Colon (tissue), 2 donors: ENCODE results near the gene SESN1.
"Not testable (repeated sequence)": the region's sequence is repeated elsewhere in the genome, so short reads cannot be mapped to it uniquely, and the experiment has no call there.

ENCODE experiments used
- FAIRE-seq: peaks from 2 replicates; lab custom pipeline; 2012; peaks lifted over from hg19 to GRCh38; lab: Jason Lieb, UNC
- donor health status: control.
- donor health status: control.

SESN1 gene

DNA sequence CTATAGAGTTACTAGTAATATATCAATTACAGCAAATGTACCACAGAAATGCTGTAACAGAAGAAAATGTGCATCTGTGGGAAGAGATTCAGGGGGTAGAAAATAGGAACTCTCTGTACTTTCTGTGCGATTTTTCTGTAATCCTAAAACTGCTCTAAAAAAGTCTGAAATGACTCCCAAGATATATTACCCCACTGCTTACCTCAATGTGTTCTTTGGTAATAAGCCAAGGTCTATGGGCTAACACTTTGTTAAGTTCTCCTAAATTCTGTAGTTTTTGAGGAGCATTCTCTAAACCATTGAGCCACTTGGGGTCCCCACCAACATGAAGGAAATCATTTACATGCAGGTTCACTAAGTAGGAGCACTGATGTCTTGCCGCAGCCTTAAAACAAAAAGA is 94.4 kb downstream of the SESN1 start:
- FAIRE-seq, result no peak

DNA sequence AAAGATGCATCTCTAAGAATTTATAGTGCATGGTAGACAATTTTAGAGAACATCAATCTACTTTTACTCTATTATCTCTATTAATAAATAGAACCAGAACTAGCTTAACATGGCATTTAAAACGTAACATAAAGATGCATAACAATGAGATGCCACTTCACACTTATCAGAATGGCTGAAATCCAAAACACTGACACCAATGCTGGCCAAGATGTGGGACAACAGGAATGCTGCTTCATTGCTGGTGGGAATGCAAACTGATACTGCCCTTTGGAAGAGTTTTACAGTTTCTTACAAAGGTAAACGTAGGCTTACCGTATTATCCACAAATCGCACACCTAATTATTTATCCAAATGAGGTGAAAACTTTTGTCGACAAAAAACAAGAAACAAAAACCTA is 95.2 kb downstream of the SESN1 start:
- no peak for FAIRE-seq

DNA sequence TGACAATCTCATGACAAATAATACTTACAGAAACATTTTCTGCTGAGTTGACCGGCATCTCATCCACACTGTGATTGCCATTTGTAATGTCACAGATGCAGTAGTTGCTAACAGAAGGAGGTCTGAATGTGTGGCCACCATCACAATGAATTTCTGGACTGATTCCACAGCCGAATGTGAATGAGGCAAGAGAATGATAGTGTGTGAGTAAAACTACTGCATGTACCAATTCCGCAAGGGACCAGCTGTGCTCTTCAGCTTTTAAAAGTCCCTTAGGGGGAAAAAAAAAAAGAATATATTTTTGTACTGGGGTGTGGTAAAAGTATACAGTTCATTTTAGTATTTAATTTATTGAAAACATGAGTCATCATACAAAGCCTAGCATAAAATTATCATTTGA is 96.2 kb downstream of the SESN1 start:
- FAIRE-seq, result no peak

DNA sequence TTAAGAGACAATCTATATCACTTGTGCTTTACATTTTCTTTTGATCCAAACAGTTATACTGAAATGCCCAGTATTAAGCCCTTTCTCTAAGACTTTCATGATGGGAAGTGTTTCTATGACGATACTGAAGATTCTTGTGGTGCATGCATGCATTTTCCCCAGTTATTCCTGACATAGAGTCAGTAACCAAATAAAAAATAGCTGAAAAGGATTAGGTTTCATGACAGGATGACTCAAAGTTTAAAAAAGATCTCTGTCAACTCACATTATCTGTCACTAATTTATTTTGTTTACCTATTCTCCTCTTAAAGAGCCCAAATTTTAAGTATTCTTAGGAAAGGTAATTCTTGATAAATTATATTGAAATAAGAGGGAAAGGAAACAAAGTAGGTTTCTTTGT is 98.4 kb downstream of the SESN1 start:
- no peak for FAIRE-seq

DNA sequence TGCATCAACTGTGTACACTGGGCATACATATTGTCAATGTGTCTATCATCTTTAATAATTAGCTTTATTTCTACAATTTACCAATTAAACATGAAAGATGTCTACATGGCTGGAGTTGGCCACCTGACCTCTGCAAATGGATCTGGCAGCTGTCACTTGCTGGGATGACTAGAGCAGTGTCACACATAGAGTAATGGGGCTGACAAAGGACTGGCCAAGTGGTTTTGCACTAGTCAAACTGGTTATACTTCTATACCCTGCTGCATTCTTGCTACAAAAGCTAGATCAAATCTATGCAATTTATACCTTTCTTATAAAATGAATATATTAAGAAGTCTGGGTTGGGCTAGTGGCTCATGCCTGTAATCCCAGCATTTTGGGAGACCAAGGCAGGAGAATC is 99.3 kb downstream of the SESN1 start:
- no peak for FAIRE-seq

DNA sequence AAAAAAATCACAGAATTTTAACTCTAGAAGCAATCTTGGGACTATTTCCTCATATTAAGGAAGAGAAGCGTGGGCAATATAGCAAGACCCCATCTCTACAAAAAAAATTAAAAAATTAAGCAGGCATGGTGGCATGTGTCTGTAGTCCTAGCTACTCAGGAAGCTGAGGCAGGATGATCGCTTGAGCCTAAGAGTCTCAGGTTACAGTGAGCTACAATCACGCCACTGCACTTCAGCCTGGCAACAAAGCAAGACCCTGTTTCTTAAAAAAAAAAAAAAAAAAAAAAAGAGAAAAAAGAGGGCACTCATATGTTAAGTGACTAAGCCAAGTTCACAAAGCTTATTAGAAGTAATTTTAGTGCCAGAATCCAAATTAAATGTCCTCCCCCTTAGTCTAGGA is 100.8 kb downstream of the SESN1 start:
- FAIRE-seq, result no peak

DNA sequence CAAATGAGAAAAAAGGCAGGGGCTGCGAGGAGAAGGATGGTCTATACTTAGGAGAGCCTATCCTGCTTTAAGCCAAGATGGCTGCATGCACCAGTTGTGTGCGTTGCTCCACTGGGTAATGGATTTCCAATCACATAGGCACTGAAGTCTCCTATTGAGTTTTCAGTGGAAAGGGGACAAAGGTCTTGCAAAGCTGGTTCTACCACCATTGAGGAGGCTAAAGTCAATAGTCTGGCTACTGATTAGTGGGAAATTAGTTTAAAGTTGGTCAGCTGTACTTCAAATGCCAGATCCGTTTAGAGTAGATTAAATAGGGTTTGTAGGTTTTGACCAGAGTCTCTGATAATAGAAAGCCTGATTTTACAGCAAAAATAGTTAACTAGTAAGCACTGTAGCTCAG is 104.9 kb downstream of the SESN1 start:
- no peak for FAIRE-seq

DNA sequence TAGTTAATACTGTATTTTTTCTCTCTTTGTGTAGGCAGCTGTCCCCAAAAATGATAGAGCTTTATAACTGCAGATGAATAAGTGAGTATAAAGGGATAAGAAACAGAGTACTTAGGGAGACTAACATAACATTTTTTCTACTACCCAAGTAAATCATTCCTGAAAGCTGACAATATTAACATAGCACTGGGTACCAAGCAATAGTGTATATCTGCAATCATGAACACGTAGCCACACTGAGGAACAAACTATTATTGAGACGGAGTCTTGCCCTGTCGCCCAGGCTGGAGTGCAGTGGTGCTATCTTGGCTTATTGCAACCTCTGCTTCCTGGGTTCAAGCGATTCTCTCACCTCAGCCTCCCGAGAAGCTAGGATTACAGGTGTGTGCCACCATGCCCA is 105.9 kb downstream of the SESN1 start:
- no peak for FAIRE-seq

DNA sequence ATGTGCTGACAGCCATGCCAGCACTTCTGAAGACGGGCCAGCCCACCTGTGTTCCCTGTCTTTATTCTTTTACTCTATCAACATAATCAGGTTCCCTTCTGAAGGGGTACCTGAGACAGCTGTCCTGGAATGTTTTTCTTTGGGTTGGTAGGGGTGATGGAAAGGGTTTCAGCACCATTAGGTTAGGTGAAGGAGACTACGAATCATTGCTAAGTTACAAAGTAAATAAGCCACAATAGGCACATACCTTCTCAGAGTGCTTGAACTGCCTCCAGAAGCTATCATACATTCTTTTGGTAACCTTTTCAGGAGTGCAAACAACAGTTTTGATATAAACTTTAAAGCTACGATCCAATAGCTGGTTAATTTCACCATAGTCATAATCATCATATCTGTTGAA is 106.3 kb downstream of the SESN1 start:
- FAIRE-seq, result no peak

DNA sequence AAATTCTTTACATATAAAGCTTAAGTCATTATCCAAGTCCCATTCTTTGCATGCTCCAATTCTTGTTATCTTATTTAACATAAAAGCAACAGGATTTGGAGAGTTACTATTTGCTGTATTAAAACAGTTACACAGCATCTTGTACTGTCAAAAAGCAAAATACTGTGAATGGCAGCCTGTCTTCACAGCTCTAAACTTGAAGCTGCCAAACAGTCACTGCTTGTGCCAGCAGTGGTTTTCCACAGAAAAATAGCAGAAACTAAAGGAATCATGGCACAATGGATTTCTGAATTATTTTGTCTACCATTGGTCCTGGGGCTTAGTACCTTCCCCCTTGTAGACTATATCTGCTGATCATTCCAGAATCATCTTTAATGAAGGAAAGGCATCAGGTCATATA is 107.5 kb downstream of the SESN1 start:
- FAIRE-seq, result no peak

DNA sequence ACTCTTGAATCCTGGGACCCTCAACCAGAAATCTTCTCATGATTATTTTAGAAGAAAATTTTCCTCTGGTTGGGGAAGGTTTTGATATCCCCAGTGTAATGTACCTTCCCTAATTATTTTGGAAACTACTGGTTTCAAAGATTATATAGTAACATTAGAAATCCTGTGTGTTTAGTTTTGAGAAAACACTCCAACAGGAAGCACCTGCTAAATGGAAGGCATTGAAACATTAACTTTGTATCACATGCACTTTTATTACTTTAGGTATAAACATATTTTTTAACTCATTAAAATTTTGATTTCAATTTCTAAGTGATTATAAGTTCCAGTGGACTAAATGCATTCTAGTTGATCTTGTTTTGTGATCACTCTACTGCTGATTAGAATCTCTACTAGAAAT is 109.3 kb downstream of the SESN1 start:
- no peak for FAIRE-seq

DNA sequence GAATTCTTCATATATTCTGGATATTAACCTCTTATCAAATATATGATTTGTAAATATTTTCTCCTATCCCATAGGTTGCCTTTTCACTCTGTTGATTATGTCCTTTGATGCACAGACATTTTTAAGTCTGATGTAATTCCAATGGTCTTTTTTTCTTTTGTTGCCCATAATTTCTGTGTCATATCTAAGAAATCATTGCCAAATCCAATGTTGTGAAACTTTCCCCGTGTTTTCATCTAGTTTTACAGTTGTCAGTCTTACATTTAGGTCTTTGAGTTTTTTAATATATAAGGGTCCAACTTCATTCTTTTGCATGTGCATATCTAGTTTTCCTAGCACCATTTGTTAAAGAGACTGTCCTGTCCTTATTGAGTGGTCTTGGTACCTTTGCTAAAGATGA is 111.5 kb downstream of the SESN1 start:
- FAIRE-seq, result no peak

DNA sequence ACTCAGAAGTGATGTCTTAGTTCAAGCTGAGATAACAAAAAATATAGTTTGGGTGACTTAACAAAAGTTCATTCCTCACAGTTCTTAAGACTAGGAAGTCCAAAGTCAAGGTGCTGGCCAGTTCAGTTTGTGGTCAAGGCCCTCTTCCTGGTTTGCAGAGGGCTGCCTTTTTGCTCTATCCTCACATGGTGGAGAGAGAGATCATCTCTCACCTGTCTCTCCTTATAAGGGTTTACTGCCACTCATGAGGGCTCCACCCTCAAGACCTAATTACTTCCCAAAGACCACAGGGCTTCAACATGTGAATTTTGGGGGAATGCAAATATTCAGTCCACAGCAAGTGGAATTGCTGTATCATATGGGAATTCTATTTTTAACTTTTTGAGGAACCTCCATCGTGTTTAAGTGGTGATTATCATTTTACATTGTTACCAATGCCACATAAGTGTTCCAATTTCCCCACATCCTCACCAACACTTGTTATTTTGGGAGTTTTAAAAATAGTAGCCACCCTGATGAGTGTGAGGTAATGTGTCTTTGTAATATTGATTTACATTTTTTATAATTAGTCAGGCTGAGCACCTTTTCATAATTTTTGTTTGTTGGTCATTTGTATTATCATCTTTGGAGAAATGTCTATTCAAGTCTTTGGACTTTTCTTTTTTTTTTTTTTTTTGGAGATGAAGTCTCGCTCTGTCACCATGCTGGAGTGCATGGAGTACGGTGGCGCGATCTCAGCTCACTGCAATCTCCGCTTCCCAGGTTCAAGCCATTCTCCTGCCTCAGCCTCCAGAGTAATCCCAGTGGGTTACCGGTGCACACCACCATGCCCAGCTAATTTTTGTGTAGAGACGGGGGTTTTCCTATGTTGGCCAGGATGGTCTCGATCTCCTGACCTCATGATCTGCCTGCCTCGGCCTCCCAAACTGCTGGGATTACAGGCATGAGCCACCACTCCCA is 112.2 kb downstream of the SESN1 start:
- FAIRE-seq, result no peak

DNA sequence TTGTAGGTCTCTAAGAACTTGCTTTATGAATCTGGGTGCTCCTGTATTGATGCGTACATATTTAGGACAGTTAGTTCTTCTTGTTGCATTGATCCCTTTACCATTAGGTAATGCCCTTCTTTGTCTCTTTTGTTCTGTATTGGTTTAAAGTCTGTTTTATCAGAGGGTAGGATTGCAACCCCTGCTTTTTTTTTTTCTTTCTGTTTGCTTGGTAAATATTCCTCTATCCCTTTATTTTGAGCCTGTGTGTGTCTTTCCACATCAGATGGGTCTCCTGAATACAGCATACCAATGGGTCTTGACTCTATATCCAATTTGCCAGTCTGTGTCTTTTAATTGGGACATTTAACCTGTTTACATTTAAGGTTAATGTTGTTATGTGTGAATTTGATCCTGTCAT is 116.0 kb downstream of the SESN1 start:
- not testable (repeated sequence) for FAIRE-seq

DNA sequence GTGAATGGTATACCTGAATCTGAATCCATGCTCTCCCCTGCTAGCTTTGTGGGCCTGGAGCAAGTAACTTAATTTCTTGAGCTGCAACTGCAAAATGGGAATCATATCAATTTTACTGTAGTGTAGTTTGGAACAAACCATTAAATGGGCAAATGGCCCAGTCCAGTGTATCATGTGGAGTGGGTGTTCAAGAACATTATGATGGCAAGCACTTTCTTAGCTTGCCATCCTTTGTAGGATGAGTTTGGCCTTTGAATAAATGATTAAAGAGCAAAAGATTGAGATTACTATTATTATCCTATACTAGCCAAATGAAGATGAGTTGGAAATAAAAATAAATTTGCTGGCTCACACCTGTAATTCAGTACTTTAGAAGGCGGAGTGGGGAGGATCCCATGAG is 120.4 kb downstream of the SESN1 start:
- FAIRE-seq, result no peak

DNA sequence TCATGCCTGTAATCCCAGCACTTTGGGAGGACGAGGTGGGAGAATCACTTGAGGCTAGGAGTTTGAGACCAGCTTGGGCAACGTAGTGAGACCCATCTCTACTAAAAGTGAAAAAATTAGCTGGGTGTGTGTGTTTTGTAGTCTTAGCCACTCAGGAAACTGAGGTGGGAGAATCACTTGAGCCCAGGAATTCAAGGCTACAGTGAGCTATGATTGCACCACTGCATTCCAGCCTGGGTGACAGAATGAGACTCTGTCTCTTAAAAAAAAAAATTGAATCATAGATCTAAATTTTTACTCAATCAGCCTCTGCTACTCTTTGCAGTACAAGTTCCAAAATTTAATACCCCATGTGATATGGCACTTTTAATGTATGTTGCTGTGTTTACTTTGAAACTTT is 124.9 kb downstream of the SESN1 start:
- no peak for FAIRE-seq

DNA sequence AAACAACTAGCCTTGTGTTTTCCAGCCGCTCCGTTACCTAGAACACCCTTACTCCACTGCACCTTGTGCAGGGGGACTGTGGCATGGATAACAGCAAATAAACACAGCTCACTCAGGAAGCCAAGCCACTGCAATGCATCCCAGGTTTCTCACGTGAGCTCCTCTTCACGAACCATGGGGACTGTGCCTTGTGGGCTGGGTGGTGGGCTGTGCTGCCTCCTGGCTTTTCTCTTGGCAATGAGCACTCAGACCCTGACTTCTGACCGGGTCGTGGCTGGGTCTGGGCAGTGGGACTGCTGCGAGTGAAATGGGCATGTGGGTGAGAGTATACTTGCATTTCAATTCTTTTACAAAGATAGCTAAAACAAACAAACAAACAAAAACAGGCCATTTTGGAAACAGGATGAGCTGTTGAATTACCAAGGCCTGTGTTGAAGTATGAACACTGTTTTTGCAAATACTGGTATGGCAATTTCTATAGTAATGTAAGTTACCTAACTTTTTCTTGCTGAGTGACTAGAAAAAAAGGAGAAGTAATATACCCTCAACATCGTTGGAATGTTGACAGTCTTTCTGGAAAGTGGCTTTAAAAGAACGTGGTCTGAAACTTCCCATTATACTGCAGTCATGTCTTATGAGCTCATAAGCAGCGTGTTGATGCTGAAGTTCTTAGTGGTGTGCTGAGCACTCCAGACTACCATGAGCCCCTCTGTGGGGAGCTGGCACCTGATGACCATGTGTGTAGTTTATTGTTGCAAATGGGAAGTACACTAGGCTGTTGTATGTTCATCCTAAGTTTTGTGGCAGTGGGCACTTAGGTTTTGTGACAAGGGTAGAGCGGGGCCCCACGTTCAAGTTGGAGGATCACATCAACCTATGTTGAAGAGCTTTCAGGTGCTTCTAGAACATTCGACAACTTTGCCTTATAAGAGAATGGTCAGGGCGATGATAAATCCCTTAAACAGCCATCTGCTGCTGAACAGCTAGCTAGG is 126.0 kb downstream of the SESN1 start:
- FAIRE-seq, result no peak

DNA sequence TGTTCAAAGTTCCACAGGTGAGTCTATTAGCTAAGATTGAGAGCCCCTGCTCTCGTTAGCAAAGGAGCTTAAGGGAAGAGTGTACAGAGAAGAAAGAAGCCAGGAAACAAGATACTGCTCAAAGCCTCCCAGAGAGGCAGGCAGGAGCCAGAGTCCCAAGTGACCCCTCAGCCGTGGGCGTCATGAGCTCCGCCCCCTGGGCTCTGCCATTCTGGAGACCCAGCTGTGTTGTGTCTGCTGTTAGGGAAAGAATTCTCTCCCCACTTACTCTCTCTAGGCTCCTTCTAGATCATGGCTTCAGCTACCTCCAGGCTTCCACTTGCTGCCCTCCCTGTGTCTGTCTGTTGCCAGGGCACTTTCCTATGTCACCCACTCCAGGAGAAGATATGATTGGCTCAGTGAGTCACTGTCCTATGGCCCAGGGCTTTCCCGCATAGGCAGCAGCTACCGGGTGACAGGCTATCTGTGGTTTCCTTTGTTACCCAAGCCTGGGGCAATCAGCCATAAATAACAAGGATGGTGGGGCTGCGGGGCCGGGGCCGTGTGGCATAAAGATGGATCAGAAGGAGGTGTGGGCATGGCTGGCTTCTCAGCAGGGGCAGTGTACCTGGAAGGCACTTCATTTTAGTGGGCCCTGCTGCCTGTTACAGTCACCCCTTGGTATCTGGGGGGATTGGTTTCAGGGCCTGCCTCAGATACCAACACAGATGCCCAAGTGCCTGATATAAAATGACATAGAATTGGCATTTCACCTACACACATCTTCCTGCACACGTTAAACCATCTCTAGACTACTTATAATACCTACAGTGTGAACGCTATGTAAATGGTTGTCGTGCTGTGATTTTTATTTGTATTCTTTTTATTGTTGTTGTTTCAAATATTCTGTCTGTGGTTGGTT is 127.5 kb downstream of the SESN1 start:
- FAIRE-seq, result no peak

DNA sequence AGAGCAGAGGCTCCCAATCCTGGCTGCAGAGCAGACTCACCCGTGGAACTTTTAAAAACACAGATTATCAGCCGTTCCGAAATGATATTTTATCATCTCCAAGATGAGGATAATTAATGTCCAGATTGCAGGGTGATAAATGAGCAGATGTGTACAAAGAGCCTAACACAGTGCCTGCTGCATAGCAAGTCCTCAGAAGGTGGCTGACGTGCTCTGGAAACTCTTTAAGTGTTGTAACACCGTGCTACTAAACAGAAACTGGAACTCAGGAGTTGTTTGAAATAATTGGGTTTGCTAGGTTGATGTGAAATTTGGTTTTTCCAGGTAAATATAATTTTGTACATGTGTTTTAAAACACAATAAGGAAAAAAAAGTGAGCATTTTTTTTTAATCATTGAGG is 128.4 kb downstream of the SESN1 start:
- FAIRE-seq, result no peak

DNA sequence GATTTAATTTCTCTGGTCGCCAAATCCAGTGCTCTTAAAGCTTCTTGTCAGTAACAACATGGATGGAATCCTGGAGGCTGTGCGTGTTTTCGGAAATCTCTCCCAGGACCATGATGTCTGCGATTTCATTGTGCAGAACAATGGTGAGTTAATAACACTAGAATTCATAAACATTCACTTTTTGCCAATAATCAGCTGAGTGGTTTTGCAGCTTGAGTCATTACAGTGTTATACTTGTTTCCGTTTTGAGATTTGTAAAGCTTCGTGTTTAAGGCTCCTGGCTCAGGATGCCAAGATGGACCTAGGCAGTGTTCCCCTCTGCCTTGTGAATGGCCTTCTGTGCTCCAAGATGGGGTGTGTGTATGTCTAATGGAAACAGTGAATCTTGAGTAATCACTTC is 132.7 kb downstream of the SESN1 start:
- no peak for FAIRE-seq

DNA sequence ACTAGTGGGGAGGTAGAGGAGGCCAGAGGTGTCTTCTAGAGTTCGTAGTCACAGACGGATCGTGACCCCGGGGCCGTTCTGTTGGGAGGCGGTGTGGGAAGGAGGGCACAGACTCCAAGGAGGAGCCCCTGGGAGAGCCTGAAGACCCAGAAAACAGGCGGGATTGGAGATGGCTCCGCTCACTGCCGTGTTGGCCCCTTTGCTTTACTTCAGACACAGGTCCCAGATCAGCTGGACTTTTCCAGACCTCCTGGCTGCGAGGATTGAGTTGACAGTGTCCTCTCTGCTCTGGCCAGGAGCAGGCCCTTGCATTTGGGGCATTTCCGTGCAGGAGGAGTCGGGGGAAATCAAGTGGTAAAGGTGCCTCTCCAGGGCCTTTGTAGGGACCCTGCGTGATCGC is 133.6 kb downstream of the SESN1 start:
- FAIRE-seq, result no peak

DNA sequence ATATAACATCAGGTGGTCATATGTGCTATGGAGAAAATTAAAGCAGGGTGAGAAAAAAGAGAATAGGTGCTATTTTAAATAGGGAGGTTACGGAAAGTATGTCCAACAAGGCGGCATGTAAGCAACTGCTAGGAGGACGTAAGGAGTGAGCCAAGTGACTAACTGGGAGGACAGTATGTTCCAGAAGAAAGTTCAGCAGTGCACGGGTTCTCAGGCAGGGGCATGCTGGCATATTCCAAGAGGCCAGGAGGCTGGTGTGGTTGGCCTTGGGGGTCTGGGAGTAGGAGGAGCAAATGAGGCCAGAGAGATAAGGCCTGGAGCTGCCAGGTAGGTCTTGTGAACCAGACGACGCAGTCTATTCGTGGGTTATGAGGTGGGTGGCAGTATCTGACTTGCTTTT is 134.0 kb downstream of the SESN1 start:
- no peak for FAIRE-seq
